Fibroblast of mammary gland (primary cell): ENCODE data around the gene CDH22.

Source experiments
- DNase-seq: peaks from one replicate; pipeline ENCODE4 v3.0.0-alpha.2; 2010; ENCODE audit warnings: low read depth
- H3K4me3 ChIP-seq: 2 replicates; pipeline ENCODE4 v1.5.1; 2011; ENCODE audit warnings: low read depth, mild to moderate bottlenecking, low read length, moderate library complexity; ENCODE audit not compliant: control insufficient read depth
- TF ChIP-seq, protein P1 (sequence below): conservative IDR thresholded peaks from 2 replicates; pipeline ENCODE4 v1.5.1; 2011; ENCODE audit warnings: low read depth, low read length, inconsistent platforms; ENCODE audit not compliant: control insufficient read depth, insufficient read depth

Gene CDH22

DNA sequence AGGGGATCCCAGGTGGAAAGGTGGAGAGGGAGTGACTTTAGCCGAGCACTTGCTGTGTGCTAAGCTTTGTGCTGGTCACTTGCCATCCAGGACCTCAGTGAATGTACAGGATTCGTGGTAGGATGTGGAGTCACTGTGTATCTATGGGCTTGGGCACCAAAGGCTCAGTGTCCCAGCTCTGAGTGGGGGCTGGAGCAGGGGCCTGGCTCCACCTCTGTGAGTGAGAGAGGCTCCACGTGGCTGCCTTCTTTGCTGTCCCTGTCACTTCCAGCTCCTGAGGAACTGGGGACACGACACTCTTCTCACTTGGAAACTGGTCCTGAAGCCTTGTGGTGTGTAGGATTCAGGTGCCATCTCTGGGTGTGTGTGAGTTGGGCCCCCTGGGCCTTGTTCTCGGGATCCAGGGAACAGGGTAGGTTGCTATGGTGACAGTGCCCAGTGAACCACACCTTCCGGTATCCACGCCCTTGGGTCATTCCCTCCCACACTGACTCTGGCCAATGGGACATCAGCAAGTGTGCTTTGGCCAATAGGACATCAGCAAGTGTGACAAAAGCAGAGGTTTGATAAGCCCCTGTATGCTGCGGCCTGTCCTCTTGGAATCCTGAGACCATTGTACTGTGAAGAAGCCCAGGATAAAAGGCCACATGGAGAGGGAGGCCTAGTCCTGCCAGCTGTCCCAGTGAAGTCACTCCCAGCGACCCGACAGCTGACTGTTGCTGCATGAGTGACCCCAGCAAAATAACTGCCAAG, 87.7 kb downstream of the CDH22 start:
- TF ChIP-seq, protein P1, sequence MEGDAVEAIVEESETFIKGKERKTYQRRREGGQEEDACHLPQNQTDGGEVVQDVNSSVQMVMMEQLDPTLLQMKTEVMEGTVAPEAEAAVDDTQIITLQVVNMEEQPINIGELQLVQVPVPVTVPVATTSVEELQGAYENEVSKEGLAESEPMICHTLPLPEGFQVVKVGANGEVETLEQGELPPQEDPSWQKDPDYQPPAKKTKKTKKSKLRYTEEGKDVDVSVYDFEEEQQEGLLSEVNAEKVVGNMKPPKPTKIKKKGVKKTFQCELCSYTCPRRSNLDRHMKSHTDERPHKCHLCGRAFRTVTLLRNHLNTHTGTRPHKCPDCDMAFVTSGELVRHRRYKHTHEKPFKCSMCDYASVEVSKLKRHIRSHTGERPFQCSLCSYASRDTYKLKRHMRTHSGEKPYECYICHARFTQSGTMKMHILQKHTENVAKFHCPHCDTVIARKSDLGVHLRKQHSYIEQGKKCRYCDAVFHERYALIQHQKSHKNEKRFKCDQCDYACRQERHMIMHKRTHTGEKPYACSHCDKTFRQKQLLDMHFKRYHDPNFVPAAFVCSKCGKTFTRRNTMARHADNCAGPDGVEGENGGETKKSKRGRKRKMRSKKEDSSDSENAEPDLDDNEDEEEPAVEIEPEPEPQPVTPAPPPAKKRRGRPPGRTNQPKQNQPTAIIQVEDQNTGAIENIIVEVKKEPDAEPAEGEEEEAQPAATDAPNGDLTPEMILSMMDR = no peak
- H3K4me3 ChIP-seq = no peak overlapping the region
- DNase-seq = no peak

DNA sequence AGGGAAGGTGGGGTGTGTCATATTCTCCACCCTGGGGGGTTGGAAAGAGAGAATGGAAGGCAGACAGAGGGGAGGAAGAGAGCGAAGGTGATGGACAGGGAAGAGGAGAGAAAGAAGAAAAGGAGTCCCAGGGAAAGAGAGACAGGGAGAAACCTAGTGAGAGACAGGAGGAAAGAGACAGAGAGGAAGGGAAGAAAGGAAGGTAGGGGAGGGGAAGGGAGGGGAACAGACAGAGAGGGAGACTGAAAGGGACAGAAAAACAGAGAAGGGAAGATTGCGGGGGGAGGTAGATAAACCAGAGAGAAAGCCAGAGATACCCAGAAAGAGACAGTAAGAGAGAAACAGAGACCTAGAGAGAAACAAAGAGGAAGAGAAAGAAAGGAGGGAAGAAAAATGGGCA, 88.4 kb downstream of the CDH22 start:
- TF ChIP-seq, protein P1 = no peak
- H3K4me3 ChIP-seq = no peak overlapping the region
- no peak for DNase-seq

DNA sequence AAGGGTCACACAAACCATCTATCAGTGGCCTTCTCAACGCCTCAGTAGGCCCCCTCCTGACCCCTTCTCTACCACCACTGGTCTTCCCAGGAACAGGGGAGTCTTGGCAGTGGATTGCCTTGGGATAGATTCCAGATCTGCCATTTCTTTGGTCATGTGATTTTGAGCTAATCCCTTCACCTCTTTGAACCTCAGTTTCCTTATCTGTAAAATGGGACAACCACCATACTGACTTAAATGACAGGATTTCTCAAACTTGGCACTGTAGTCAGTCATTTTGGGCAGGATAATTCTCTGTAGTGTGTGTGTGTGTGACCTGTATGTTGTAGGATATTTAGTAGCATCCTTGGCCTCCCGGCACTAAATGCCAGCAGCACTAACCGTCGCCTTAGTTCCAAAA, 89.1 kb downstream of the CDH22 start:
- no peak for DNase-seq
- no peak overlapping the region for H3K4me3 ChIP-seq
- TF ChIP-seq, protein P1 = no peak

DNA sequence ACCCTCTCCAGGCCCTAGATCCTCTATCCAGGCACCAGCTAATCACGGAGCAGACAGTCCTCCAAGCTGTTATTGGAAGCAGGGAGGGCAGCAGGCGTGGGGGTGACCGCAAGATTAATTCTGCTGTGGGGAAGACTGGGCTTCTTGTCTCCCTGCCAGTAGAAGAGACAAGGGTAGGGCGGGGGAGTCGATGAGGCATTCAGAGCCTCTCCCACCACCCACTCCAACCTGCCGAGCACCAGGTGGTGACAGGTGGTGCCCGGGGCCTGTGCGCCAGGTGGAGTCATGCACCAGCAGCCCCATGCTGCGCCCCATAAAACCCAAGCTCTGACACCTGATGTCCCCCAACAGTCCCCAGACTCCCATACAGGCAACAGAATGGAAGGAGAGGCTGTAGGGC, 89.6 kb downstream of the CDH22 start:
- TF ChIP-seq, protein P1 = no peak
- DNase-seq = no peak
- no peak overlapping the region for H3K4me3 ChIP-seq

DNA sequence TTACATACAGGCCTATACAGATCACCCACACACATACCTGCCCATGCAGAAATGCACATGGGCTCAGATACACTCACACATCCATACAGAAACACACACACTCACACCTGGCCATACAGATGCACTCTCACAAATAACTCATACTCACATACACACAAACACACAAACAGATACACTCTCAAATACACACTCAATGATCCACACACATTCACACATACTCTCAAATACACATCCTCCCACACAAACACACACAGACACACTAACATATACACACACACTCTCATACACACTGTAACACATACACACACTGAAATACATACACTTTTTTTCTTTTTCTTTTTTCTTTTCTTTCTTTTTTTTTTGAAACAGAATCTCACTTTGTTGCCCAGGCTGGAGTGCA, 90.7 kb downstream of the CDH22 start:
- no peak overlapping the region for H3K4me3 ChIP-seq
- TF ChIP-seq, protein P1 = no peak
- no peak for DNase-seq

DNA sequence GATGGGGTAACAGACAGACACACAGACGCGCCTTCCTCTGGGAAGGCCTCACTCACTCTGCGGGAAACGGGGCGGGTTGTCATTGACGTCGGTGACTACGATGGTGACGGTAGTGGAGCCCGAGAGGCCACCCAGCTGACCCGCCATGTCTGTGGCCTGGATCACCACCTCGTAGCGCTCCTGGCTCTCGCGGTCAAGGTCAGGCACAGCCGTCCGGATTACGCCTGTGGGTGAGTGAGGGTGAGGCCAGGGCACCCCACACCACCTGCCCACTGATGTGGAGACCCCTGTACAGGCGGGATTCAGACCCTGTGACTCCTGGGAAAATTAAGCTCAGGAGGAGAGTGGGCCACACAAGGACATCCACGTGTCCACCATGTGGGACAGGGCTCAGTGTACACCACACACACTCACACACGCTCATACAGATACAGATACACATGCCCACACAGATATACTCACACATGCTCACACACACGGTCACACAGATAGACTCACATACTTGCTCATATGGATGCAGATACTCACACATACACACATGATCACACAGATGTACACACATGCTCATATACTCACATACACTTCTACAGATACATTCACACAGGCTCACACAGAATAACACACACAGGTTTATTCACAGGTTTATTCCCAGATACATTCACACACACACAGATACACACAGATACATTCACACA, 91.4 kb downstream of the CDH22 start:
- H3K4me3 ChIP-seq = no peak overlapping the region
- TF ChIP-seq, protein P1 = no peak
- no peak for DNase-seq
